A673 (cell line): ENCODE measurements around the gene TBL2.
"Not testable (repeated sequence)": the region's sequence is repeated elsewhere in the genome, so short reads cannot be mapped to it uniquely, and the experiment has no call there.

Experiments
- CTCF ChIP-seq: fragments of 300-800, 200-600 bp; sonication (generic); conservative IDR thresholded peaks from 2 replicates; pipeline ENCODE4 v1.5.1; 2017; ENCODE audit warnings: low read depth, mild to moderate bottlenecking, antibody characterized with exemption, low read length, moderate library complexity, mixed read lengths
- EZH2 ChIP-seq: fragments of 200-600 bp; sonication (generic); IDR thresholded peaks from 2 replicates; pipeline ENCODE4 v1.6.1; 2017; ENCODE audit warnings: borderline replicate concordance, low read depth, mild to moderate bottlenecking, mixed read lengths, antibody characterized with exemption, low read length; ENCODE audit not compliant: poor library complexity, severe bottlenecking

GRCh38 chr7:73614937-73615336, 36.6 kb upstream of the TBL2 start:
- not testable (repeated sequence) for TF ChIP-seq CTCF, EZH2
